Measurements from ENCODE around the gene ADRB2. TPM values are rescaled to one million over a fixed set of nuclear protein-coding genes. Genes with fewer than 3 reads are reported as not detected.

Gene ADRB2
- total RNA-seq, 2 experiments from 2014 or later: 0.81 to 0.98 TPM

- intact Hi-C loops (cut with micrococcal nuclease): no loop called here
- Mint-ChIP-seq H3K9me3 (no peaks in the 10 kb centered on the region), H3K36me3 (ENCODE audit: low read depth) (no peaks in the 10 kb centered on the region), H3K27ac (no peak overlapping the region), H3K27me3 (no peaks in the 10 kb centered on the region), H3K4me3 (no peak overlapping the region), H3K4me1 (ENCODE audit: low read depth) (peaks cover 33% of the 10 kb centered on the region)
- DNase-seq (no peak), ATAC-seq (no peak)
- POLR2A ChIA-PET: interaction anchor here (1.1 kb wide), 1 partner anchor 23 kb away, joined by 3 read pairs; no protein-coding TSS in a partner anchor
- CTCF ChIA-PET: interaction anchor here (0.9 to 3.2 kb wide), 2 partner anchors 9 to 80 kb away, joined by 3 to 29 read pairs; no protein-coding TSS in a partner anchor
- no peak for TF ChIP-seq CTCF (IDR thresholded peaks at IDR 0.05)
These were observed 14.7 kb upstream of the ADRB2 start for GRCh38 chr5:148811756-148812155.

GRCh38 chr5:148815086-148815485 is 11.3 kb upstream of the ADRB2 start:
- no peak for DNase-seq
- intact Hi-C loops (cut with micrococcal nuclease): no loop called here
- H3K27ac Mint-ChIP-seq: no peak overlapping the region
- H3K36me3 Mint-ChIP-seq (ENCODE audit: low read depth): no peaks in the 10 kb centered on the region
- no peak overlapping the region for H3K4me3 Mint-ChIP-seq
- TF ChIP-seq CTCF (IDR thresholded peaks at IDR 0.05): no peak
- H3K9me3 Mint-ChIP-seq: no peaks in the 10 kb centered on the region
- H3K4me1 Mint-ChIP-seq (ENCODE audit: low read depth): peaks cover 16% of the 10 kb centered on the region
- ChIA-PET POLR2A (no interaction called here), CTCF (interaction anchor here (1.0 to 1.9 kb wide), 4 partner anchors 74 to 89 kb away, joined by 3 to 10 read pairs (median 4); no protein-coding TSS in a partner anchor)
- H3K27me3 Mint-ChIP-seq: no peaks in the 10 kb centered on the region
- no peak for ATAC-seq

GRCh38 chr5:148815578-148815977 is 10.8 kb upstream of the ADRB2 start:
- ATAC-seq (no peak), DNase-seq (no peak)
- no peaks in the 10 kb centered on the region for H3K36me3 Mint-ChIP-seq (ENCODE audit: low read depth)
- no peak overlapping the region for H3K27ac Mint-ChIP-seq
- peaks cover 12% of the 10 kb centered on the region for H3K4me1 Mint-ChIP-seq (ENCODE audit: low read depth)
- ChIA-PET CTCF (interaction anchor here (1.4 to 1.9 kb wide), 3 partner anchors 74 to 85 kb away, joined by 4 to 10 read pairs (median 4); no protein-coding TSS in a partner anchor), POLR2A (interaction anchor here (0.6 kb wide), 1 partner anchor 1919 kb away, joined by 3 read pairs; no protein-coding TSS in a partner anchor)
- H3K4me3 Mint-ChIP-seq: no peak overlapping the region
- no peaks in the 10 kb centered on the region for H3K27me3 Mint-ChIP-seq
- TF ChIP-seq CTCF (IDR thresholded peaks at IDR 0.05): no peak
- intact Hi-C loops (cut with micrococcal nuclease): no loop called here
- no peaks in the 10 kb centered on the region for H3K9me3 Mint-ChIP-seq

- ChIA-PET CTCF (interaction anchor here (1.7 to 1.9 kb wide), 2 partner anchors 75 to 77 kb away, joined by 4 to 10 read pairs; no protein-coding TSS in a partner anchor), POLR2A (no interaction called here)
- no peak for TF ChIP-seq CTCF (IDR thresholded peaks at IDR 0.05)
- Mint-ChIP-seq H3K27me3 (no peaks in the 10 kb centered on the region), H3K4me3 (no peak overlapping the region), H3K9me3 (no peaks in the 10 kb centered on the region), H3K27ac (no peak overlapping the region), H3K36me3 (ENCODE audit: low read depth) (no peaks in the 10 kb centered on the region), H3K4me1 (ENCODE audit: low read depth) (peaks cover 10% of the 10 kb centered on the region)
- intact Hi-C loops (cut with micrococcal nuclease): no loop called here
- DNase-seq (no peak), ATAC-seq (no peak)
These were observed 10.1 kb upstream of the ADRB2 start for GRCh38 chr5:148816357-148816756.

GRCh38 chr5:148816782-148817181 is 9.6 kb upstream of the ADRB2 start:
- no peak overlapping the region for H3K27ac Mint-ChIP-seq
- no peak overlapping the region for H3K4me3 Mint-ChIP-seq
- TF ChIP-seq CTCF (IDR thresholded peaks at IDR 0.05): no peak
- no peaks in the 10 kb centered on the region for H3K9me3 Mint-ChIP-seq
- peaks cover 5% of the 10 kb centered on the region for H3K4me1 Mint-ChIP-seq (ENCODE audit: low read depth)
- CTCF ChIA-PET: interaction anchor here (1.4 kb wide), 1 partner anchor 76 kb away, joined by 4 read pairs; no protein-coding TSS in a partner anchor
- ATAC-seq (no peak), DNase-seq (no peak)
- intact Hi-C loops (cut with micrococcal nuclease): no loop called here
- POLR2A ChIA-PET: no interaction called here
- no peaks in the 10 kb centered on the region for H3K27me3 Mint-ChIP-seq
- H3K36me3 Mint-ChIP-seq (ENCODE audit: low read depth): no peaks in the 10 kb centered on the region
